MM.1S (cell line): ENCODE results near the gene SORCS2.

ENCODE experiments used
- DNase-seq: peaks from one replicate; pipeline ENCODE4 v3.0.0-alpha.2; 2015
- H2AFZ ChIP-seq: fragments of 300-600 bp; sonication (generic); 2 replicates; pipeline ENCODE4 v1.6.0; 2016; ENCODE audit warnings: antibody characterized with exemption, low read length
- H3F3A ChIP-seq: fragments of 300-600 bp; sonication (generic); 2 replicates; pipeline ENCODE4 v1.6.1; 2016; ENCODE audit warnings: mild to moderate bottlenecking, antibody characterized with exemption, low read length, moderate library complexity, mixed read lengths; ENCODE audit not compliant: insufficient read depth
- H3K27ac ChIP-seq: fragments of 300-600 bp; sonication (generic); 2 replicates; pipeline ENCODE4 v1.5.1; 2016; ENCODE audit warnings: mild to moderate bottlenecking, low read length
- H3K27me3 ChIP-seq: fragments of 300-600 bp; sonication (generic); replicated peaks from 2 replicates; pipeline ENCODE4 v1.6.0; 2016; ENCODE audit warnings: low read length; ENCODE audit not compliant: insufficient read depth
- H3K36me3 ChIP-seq: fragments of 300-600 bp; sonication (generic); replicated peaks from 2 replicates; pipeline ENCODE4 v1.6.1; 2016; ENCODE audit warnings: mild to moderate bottlenecking, low read length, mixed read lengths; ENCODE audit not compliant: insufficient read depth
- H3K4me1 ChIP-seq: fragments of 300-600 bp; sonication (generic); 2 replicates; pipeline ENCODE4 v1.6.1; 2016; ENCODE audit warnings: low read length, mixed read lengths
- H3K4me2 ChIP-seq: fragments of 300-600 bp; sonication (generic); 2 replicates; pipeline ENCODE4 v1.6.0; 2016; ENCODE audit warnings: low read depth, low read length
- H3K4me3 ChIP-seq: fragments of 300-600 bp; sonication (generic); 2 replicates; pipeline ENCODE4 v1.5.1; 2016; ENCODE audit warnings: low read length, mixed read lengths
- H3K79me2 ChIP-seq: fragments of 300-600 bp; sonication (generic); 2 replicates; pipeline ENCODE4 v1.6.1; 2016; ENCODE audit warnings: mixed run types, low read length, mixed read lengths
- H3K9ac ChIP-seq: fragments of 300-600 bp; sonication (generic); 2 replicates; pipeline ENCODE4 v1.6.1; 2016; ENCODE audit warnings: low read length, mixed read lengths
- H3K9me2 ChIP-seq: fragments of 300-600 bp; sonication (generic); replicated peaks from 2 replicates; pipeline ENCODE4 v1.6.1; 2016; ENCODE audit warnings: mild to moderate bottlenecking, low read length, mixed read lengths; ENCODE audit not compliant: insufficient read depth
- H3K9me3 ChIP-seq: fragments of 300-600 bp; sonication (generic); replicated peaks from 2 replicates; pipeline ENCODE4 v1.6.1; 2016; ENCODE audit warnings: mild to moderate bottlenecking, low read length, mixed read lengths; ENCODE audit not compliant: insufficient read depth
- H4K20me1 ChIP-seq: fragments of 300-600 bp; sonication (generic); 2 replicates; pipeline ENCODE4 v1.6.1; 2016; ENCODE audit warnings: mild to moderate bottlenecking, low read length, moderate library complexity, mixed read lengths; ENCODE audit not compliant: insufficient read depth
- EZH2 ChIP-seq: fragments of 300-600 bp; sonication (generic); optimal IDR thresholded peaks from 2 replicates; pipeline ENCODE3; 2017; ENCODE audit warnings: low read depth, mild to moderate bottlenecking, antibody characterized with exemption, low read length, mixed read lengths
- EZH2phosphoT487 ChIP-seq: fragments of 300-600 bp; sonication (generic); IDR thresholded peaks from 2 replicates; pipeline ENCODE4 v1.6.1; 2018; ENCODE audit warnings: antibody characterized with exemption, low read length
- TF ChIP-seq, protein P1 (sequence below): fragments of 300-600 bp; sonication (generic); IDR thresholded peaks from 2 replicates; pipeline ENCODE4 v1.5.1; 2016; ENCODE audit warnings: antibody characterized with exemption, low read length, mixed read lengths

The SORCS2 gene

DNA sequence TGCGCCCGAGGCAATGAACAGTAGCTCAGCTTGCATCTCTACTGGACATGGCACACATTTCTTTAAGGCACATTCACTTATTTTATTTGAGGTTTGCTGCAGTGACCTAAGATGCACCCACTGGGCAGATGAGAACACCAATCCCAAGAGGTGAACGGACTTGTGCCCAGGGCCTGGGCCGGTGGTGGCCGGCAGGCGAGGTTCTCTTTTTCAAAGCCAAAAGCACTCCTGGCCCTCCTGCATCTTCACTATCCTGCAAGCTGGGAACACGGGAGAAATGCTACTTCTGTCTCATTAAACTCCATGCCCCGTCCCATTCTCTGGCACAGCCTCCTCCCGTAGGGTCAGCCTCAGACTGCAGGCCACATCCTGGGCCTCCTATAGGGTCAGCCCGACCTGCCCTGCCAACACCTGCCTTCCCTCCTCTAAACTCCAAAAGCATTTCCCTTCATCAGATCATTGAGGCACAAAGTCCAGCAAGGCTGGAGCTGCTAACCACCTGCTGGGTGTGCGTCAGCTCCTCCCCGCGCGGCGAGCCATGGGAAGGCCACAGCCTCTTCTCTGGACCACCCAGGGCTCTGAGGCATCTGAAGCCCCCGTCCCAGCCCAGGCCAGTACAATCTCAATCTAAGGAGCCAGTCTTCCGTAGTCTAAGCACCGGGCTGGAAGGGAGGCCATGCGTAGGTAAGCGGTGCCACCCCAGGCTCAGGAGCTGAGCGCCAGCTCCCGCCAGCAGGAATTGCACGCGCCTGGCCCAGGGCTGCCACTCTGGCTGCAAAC is 581.3 kb downstream of the SORCS2 start:
- H3K79me2 ChIP-seq = no peaks in the 10 kb centered on the region
- no peak overlapping the region for H3K9ac ChIP-seq
- no peaks in the 10 kb centered on the region for H3K4me1 ChIP-seq
- H3K9me2 ChIP-seq = no peaks in the 10 kb centered on the region
- TF ChIP-seq, protein P1, sequence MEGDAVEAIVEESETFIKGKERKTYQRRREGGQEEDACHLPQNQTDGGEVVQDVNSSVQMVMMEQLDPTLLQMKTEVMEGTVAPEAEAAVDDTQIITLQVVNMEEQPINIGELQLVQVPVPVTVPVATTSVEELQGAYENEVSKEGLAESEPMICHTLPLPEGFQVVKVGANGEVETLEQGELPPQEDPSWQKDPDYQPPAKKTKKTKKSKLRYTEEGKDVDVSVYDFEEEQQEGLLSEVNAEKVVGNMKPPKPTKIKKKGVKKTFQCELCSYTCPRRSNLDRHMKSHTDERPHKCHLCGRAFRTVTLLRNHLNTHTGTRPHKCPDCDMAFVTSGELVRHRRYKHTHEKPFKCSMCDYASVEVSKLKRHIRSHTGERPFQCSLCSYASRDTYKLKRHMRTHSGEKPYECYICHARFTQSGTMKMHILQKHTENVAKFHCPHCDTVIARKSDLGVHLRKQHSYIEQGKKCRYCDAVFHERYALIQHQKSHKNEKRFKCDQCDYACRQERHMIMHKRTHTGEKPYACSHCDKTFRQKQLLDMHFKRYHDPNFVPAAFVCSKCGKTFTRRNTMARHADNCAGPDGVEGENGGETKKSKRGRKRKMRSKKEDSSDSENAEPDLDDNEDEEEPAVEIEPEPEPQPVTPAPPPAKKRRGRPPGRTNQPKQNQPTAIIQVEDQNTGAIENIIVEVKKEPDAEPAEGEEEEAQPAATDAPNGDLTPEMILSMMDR = no peak
- TF ChIP-seq EZH2 (no peak), EZH2phosphoT487 (no peak)
- no peak overlapping the region for H3K4me3 ChIP-seq
- no peaks in the 10 kb centered on the region for H3K36me3 ChIP-seq
- H3K27ac ChIP-seq = no peak overlapping the region
- H3F3A ChIP-seq = no peaks in the 10 kb centered on the region
- no peaks in the 10 kb centered on the region for H3K9me3 ChIP-seq
- no peak overlapping the region for H3K4me2 ChIP-seq
- H3K27me3 ChIP-seq = peaks cover 63% of the 10 kb centered on the region
- H4K20me1 ChIP-seq = no peaks in the 10 kb centered on the region
- DNase-seq = no peak
- H2AFZ ChIP-seq = no peak overlapping the region

DNA sequence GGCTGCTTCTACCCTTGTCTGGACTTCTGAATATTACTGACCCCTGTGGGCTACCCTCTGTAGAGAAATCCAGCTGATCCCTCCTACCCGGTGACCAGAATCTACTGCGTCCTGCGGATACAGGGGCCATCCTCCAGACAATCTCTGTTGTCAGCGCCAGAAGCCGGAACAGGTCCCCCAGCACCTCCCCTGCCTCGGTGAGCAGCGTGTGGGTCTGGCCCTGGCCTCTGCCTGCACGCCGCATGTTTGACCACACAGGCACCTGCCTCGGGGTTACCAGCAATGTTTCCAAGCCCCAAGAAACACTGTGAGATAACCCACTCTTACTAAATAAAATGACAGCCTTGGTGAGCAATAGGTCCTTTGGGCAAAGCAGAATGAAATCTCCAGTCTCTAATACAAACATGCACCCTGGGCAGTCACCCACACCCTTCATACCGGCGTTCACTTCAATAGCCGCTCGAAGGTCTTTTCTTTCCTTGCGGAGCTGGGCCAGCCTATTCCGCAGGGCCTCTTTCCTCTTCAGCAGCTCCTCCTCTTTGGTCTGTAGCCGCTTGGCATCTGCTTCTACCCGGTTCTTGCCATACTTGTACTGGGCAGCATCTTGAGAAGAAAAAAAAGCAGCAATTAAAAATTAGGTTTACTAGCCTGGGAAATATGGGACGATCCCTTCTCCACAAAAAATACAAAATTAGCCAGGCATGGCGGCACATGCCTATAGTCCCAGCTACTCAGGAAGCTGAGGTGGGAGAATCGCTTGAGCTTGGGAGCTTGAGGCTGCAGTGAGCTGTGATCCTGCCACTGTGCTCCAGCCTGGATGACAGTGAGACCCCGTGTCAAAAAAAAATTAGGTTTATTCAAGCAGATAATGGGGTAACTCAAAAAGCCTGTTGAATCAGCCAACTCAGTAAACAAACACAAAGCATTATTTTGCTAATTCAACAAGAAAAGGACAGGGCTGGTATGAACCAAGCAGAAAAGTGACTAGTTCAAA is 582.3 kb downstream of the SORCS2 start:
- DNase-seq = no peak
- Histone ChIP-seq H4K20me1 (no peaks in the 10 kb centered on the region), H3F3A (no peaks in the 10 kb centered on the region), H3K4me1 (no peaks in the 10 kb centered on the region), H3K27ac (no peak overlapping the region), H3K9me2 (no peaks in the 10 kb centered on the region), H3K4me2 (no peak overlapping the region), H3K79me2 (no peaks in the 10 kb centered on the region), H3K9me3 (no peaks in the 10 kb centered on the region), H3K27me3 (peaks cover 53% of the 10 kb centered on the region), H3K9ac (no peak overlapping the region), H3K4me3 (no peak overlapping the region), H2AFZ (no peak overlapping the region), H3K36me3 (no peaks in the 10 kb centered on the region)
- no peak for TF ChIP-seq EZH2phosphoT487
- TF ChIP-seq, protein P1 = no peak
- no peak for TF ChIP-seq EZH2

DNA sequence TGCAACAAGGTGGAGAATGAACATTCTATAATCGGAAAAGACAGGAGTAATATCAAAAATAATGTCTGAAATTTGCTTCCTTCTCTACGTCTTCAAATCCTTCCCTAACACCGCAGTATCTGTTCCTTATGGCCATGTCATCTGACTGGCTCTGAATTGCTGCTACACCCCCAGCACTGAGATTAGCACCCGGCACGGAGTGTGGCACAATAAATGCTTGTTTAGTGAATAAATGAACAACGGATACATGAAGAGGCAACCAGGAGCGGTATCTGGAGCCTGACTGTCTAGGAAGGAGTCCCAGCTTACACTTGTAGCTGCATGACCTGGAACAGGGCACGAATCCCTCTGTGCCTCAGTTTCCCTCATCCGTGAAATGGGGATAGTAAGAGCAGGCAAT is 583.1 kb downstream of the SORCS2 start:
- Histone ChIP-seq H4K20me1 (no peaks in the 10 kb centered on the region), H3K79me2 (no peaks in the 10 kb centered on the region), H3F3A (no peaks in the 10 kb centered on the region), H2AFZ (no peak overlapping the region), H3K36me3 (no peaks in the 10 kb centered on the region), H3K27me3 (peaks cover 53% of the 10 kb centered on the region), H3K9me2 (no peaks in the 10 kb centered on the region), H3K27ac (no peak overlapping the region), H3K4me3 (no peak overlapping the region), H3K4me1 (no peaks in the 10 kb centered on the region), H3K9me3 (no peaks in the 10 kb centered on the region), H3K4me2 (no peak overlapping the region), H3K9ac (no peak overlapping the region)
- TF ChIP-seq EZH2phosphoT487 = no peak
- no peak for TF ChIP-seq EZH2
- TF ChIP-seq, protein P1 = no peak
- no peak for DNase-seq
